Measurements from ENCODE around the gene VPS37D. TPM values are rescaled to one million over a fixed set of nuclear protein-coding genes. Genes with fewer than 3 reads are reported as not detected.

VPS37D gene
- total RNA-seq, 1 experiment from 2014 or later = 4.4 TPM

- in situ Hi-C loops (cut with HindIII; ENCODE audit: low pct_unique_long_range_greater_than_20kb, low sequenced_read_pairs) = no loop called here
- ATAC-seq (no peak), DNase-seq (ENCODE audit: low read depth, low spot score) (no peak)
- Histone ChIP-seq H3K36me3 (ENCODE audit: control insufficient read depth, insufficient read depth, low read length) (peaks cover 29% of the 10 kb centered on the region), H3K4me3 (ENCODE audit: low read depth in 2 of 2, low read length in 2 of 2) (no peak overlapping the region), H3K27me3 (ENCODE audit: control insufficient read depth, insufficient read depth, low read length) (no peaks in the 10 kb centered on the region), H3K9me3 (ENCODE audit: control insufficient read depth, insufficient read depth, low read depth, low read length) (no peaks in the 10 kb centered on the region), H3K4me1 (ENCODE audit: control insufficient read depth, insufficient read depth, low read length) (no peaks in the 10 kb centered on the region), H3K27ac (ENCODE audit: low read length) (no peak overlapping the region)
- TF ChIP-seq POLR2AphosphoS5 (IDR thresholded peaks at IDR 0.05; ENCODE audit: low read depth, low read length) = no peak
- no peak for TF ChIP-seq SIN3A (IDR thresholded peaks at IDR 0.05; ENCODE audit: borderline replicate concordance, insufficient read depth, low read depth, low read length)
- TF ChIP-seq TCF7L2 (IDR thresholded peaks at IDR 0.05; ENCODE audit: low read depth, low read length) = no peak
- no peak for TF ChIP-seq CTCF (IDR thresholded peaks at IDR 0.05)
- TF ChIP-seq REST (IDR thresholded peaks at IDR 0.05; ENCODE audit: insufficient read depth in 1 of 2, low read depth in 2 of 2, low read length in 1 of 2) = no peak
- intact Hi-C loops (cut with micrococcal nuclease; ENCODE audit: unreplicated experiment) = no loop called here
- ChIA-PET POLR2A (no interaction called here), CTCF (no interaction called here)
- no TSS peak for BruUV-seq (replicated peaks)
These were observed 23.0 kb downstream of the VPS37D start for GRCh38 chr7:73690646-73691045.

- DNase-seq (ENCODE audit: low read depth, low spot score) = no peak
- ChIA-PET CTCF (interaction anchor here (0.5 to 3.2 kb wide), 2 partner anchors 12 to 29 kb away, joined by 3 to 10 read pairs; no protein-coding TSS in a partner anchor), POLR2A (interaction anchor here (0.6 kb wide), 1 partner anchor 12 kb away, joined by 5 read pairs; no protein-coding TSS in a partner anchor)
- ATAC-seq = no peak
- in situ Hi-C loops (cut with HindIII; ENCODE audit: low pct_unique_long_range_greater_than_20kb, low sequenced_read_pairs) (no loop called here), intact Hi-C loops (cut with micrococcal nuclease; ENCODE audit: unreplicated experiment) (no loop called here)
- H3K4me1 ChIP-seq (ENCODE audit: control insufficient read depth, insufficient read depth, low read length) = peaks cover 26% of the 10 kb centered on the region
- H3K36me3 ChIP-seq (ENCODE audit: control insufficient read depth, insufficient read depth, low read length) = peaks cover 11% of the 10 kb centered on the region
- H3K27me3 ChIP-seq (ENCODE audit: control insufficient read depth, insufficient read depth, low read length) = no peaks in the 10 kb centered on the region
- BruUV-seq (replicated peaks) = no TSS peak
- TF ChIP-seq CTCF (IDR thresholded peaks at IDR 0.05) (no peak), TCF7L2 (IDR thresholded peaks at IDR 0.05; ENCODE audit: low read depth, low read length) (no peak), REST (IDR thresholded peaks at IDR 0.05; ENCODE audit: insufficient read depth in 1 of 2, low read depth in 2 of 2, low read length in 1 of 2) (no peak), SIN3A (IDR thresholded peaks at IDR 0.05; ENCODE audit: borderline replicate concordance, insufficient read depth, low read depth, low read length) (no peak), POLR2AphosphoS5 (IDR thresholded peaks at IDR 0.05; ENCODE audit: low read depth, low read length) (no peak)
- H3K9me3 ChIP-seq (ENCODE audit: control insufficient read depth, insufficient read depth, low read depth, low read length) = no peaks in the 10 kb centered on the region
- H3K4me3 ChIP-seq (ENCODE audit: low read depth in 2 of 2, low read length in 2 of 2) = no peak overlapping the region
- H3K27ac ChIP-seq (ENCODE audit: low read length) = no peak overlapping the region
These were observed 28.7 kb downstream of the VPS37D start for GRCh38 chr7:73696372-73696771.
